Renal cortex interstitium (tissue), 15 donors: ENCODE data around the gene ZNF410. TPM values are rescaled to one million over a fixed set of nuclear protein-coding genes. Genes with fewer than 3 reads are reported as not detected.
"Not testable (repeated sequence)": the region's sequence is repeated elsewhere in the genome, so short reads cannot be mapped to it uniquely, and the experiment has no call there.

ENCODE experiments used
- DNase-seq, 11 donors: peaks; one replicate each; pipeline ENCODE4 v3.0.0-alpha.2; 2013; ENCODE audit warnings: low read depth in 9 of 11, low spot score in 4 of 11; ENCODE audit errors: extremely low read depth in 1 of 11
- long read RNA-seq, 16 experiments: transcript quantifications; one replicate each; lab custom pipeline, GENCODE V29; 2026
- polyA plus RNA-seq, 3 donors: library from polyadenylated mRNA; unstranded; fragments of 120-200 nt; gene quantifications; one replicate each; pipeline ENCODE4 v1.2.1, GENCODE V29; 2013; ENCODE audit not compliant: insufficient read length in 3 of 3

The ZNF410 gene, protein sequence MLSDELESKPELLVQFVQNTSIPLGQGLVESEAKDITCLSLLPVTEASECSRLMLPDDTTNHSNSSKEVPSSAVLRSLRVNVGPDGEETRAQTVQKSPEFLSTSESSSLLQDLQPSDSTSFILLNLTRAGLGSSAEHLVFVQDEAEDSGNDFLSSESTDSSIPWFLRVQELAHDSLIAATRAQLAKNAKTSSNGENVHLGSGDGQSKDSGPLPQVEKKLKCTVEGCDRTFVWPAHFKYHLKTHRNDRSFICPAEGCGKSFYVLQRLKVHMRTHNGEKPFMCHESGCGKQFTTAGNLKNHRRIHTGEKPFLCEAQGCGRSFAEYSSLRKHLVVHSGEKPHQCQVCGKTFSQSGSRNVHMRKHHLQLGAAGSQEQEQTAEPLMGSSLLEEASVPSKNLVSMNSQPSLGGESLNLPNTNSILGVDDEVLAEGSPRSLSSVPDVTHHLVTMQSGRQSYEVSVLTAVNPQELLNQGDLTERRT
- 10 to 100 TPM; 54.2 to 59.8 (median 58.1) TPM for polyA plus RNA-seq
- long read RNA-seq, donor 1, transcript ZNF410-211 (12 exons, 2,601 nt), result major isoform, 7 of 14 reads
- long read RNA-seq, donor 1, partial matches to known transcripts, result 5 of 14 reads
- long read RNA-seq, donor 1, other reads (novel, unspliced or antisense), result 0 of 14 reads
- long read RNA-seq, donor 2, partial matches to known transcripts, result 7 of 11 reads
- long read RNA-seq, donor 2, other reads (novel, unspliced or antisense), result 0 of 11 reads
- long read RNA-seq, donor 3, transcript ZNF410-211 (12 exons, 2,601 nt), result major isoform, 7 of 12 reads
- long read RNA-seq, donor 3, partial matches to known transcripts, result 5 of 12 reads
- long read RNA-seq, donor 3, other reads (novel, unspliced or antisense), result 0 of 12 reads
- long read RNA-seq, donor 4, partial matches to known transcripts, result 0 of 4 reads
- long read RNA-seq, donor 4, other reads (novel, unspliced or antisense), result 0 of 4 reads
- long read RNA-seq, donor 5, result 0 reads
- long read RNA-seq, donor 6, partial matches to known transcripts, result 9 of 11 reads
- long read RNA-seq, donor 6, other reads (novel, unspliced or antisense), result 0 of 11 reads
- long read RNA-seq, donor 7, transcript ZNF410-211 (12 exons, 2,601 nt), result major isoform, 12 of 13 reads
- long read RNA-seq, donor 7, partial matches to known transcripts, result 0 of 13 reads
- long read RNA-seq, donor 7, other reads (novel, unspliced or antisense), result 0 of 13 reads
- long read RNA-seq, donor 8, result 0 reads
- long read RNA-seq, donor 9, transcript ZNF410-211 (12 exons, 2,601 nt), result major isoform, 6 of 6 reads
- long read RNA-seq, donor 9, partial matches to known transcripts, result 0 of 6 reads
- long read RNA-seq, donor 9, other reads (novel, unspliced or antisense), result 0 of 6 reads
- long read RNA-seq, donor 10, partial matches to known transcripts, result 0 of 5 reads
- long read RNA-seq, donor 10, other reads (novel, unspliced or antisense), result 0 of 5 reads
- long read RNA-seq, donor 11, partial matches to known transcripts, result 0 of 3 reads
- long read RNA-seq, donor 11, other reads (novel, unspliced or antisense), result 0 of 3 reads
- long read RNA-seq, donor 12, partial matches to known transcripts, result 0 of 4 reads
- long read RNA-seq, donor 12, other reads (novel, unspliced or antisense), result 0 of 4 reads
- long read RNA-seq, donor 13, result 0 reads
- long read RNA-seq, donor 14, partial matches to known transcripts, result 0 of 3 reads
- long read RNA-seq, donor 14, other reads (novel, unspliced or antisense), result 0 of 3 reads
- long read RNA-seq, donor 15, partial matches to known transcripts, result 0 of 1 reads
- long read RNA-seq, donor 15, other reads (novel, unspliced or antisense), result 0 of 1 reads
- long read RNA-seq, donor 16, transcript ZNF410-211 (12 exons, 2,601 nt), result major isoform, 16 of 20 reads
- long read RNA-seq, donor 16, partial matches to known transcripts, result 0 of 20 reads
- long read RNA-seq, donor 16, other reads (novel, unspliced or antisense), result 0 of 20 reads

DNA sequence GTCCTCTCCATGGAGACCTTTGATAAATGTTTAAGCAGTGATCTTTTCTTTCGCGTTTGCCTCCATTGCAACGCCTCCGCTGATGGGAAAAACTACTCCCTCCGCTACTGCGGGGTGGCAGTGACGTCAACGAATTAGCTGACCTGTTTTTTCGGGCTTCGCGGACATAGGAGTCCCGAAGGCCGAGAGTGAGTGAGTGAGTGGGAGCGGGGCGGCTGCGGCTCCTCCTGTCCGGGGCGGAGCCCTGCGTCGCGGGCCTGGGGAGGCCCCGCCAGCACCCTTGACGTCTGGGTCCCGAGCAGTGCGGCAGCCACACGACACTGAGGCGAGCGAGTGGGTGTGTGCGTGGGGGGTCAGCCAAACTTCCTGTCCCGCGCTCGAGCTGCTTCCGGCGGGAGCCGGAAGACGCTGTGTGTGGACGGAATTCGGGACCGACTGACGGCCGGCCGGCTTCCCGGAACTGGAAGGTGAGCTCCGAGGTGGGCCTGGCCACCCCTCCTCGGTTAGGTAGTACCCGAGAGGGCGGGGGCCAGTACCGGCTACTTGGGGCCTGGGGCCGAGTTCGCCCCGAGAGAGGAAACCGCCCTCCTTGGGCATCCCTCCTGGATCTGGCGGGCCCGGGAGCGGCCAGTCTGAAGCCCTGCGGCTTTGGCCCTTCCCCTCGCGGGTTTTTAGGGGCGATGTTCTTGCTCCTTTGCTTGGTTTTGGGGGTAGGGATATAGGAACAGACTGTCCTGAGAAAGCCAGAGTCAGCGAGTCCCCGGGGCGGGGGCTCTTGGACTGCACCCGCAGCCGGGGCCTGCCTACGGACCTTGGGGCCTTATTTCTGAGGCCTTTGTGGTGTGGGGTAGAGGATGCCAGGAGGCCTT is at the start of gene ZNF410:
TSS of gene ZNF410 (plus strand) at position 411 of the 869 bp plus-strand sequence. CDS start 5,317 bp downstream, outside the sequence.
- DNase-seq, result peak; percentile 86 to 93 (median 89)

DNA sequence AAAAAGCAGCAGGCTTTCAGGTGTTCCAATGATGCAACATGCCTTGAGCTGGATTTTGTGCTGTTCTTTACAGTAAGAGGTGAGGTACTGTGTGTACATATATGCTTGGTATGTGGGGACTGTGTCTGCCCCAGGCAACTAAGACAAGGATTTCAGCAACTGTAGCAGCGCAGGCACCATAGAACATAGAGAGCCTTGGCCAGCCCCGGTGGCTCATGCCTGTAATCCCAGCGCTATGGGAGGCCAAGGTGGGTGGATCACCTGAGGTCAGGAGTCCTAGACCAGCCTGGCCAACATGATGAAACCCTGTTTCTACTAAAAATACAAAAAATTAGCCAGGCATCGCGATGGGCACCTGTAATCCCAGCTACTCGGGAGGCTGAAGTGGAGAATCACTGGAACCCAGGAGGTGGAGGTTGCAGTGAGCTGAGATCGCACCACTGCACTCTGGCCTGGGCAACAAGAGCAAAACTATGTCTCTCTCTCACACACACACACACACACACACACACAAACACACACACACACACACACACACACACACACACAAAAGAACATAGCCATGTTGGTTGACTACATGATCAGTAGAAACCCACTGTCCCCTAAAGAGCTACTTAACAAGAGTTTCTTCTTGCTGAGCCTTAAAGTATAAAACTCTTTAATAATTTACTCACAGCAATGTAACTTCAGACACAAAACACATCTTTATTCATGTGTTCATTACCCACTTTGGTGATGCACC is 48.2 kb upstream of the ZNF410 start:
- DNase-seq, result not testable (repeated sequence)

DNA sequence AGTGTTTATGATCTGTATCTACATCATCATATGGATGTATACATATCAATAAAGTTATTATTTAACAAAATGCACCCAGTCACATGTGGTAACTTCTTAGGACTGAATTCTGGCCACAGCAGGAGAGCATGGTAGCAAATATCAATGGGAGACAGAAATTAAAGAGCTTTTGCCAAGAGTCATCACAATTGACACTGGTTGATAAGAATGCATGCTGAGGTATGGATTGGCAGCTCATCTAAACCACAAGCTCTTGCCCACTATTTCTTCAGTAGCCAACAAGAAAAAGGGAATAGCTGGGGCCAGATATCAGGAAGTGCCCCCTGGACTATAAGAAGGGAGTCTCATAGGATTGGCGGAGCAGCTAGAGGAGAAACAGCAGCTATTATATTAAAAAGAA is 44.5 kb upstream of the ZNF410 start:
- no peak for DNase-seq

DNA sequence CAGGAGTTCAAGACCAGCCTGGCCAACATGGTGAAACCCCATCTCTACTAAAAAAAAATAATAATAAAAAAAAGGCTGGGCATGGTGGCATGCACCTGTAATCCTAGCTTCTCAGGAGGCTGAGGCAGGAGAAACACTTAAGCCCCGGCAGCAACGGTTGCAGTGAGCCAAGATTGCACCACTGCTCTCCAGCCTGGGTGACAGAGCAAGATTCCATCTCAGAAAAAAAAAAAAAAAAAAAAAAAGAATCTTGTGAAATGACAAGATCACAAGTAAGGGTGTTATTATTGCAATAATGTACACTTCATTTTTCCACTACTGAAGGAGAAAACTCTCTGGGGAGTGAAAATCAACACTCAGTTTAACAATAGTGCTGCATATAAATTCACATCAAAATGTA is 43.8 kb upstream of the ZNF410 start:
- DNase-seq, result no peak

DNA sequence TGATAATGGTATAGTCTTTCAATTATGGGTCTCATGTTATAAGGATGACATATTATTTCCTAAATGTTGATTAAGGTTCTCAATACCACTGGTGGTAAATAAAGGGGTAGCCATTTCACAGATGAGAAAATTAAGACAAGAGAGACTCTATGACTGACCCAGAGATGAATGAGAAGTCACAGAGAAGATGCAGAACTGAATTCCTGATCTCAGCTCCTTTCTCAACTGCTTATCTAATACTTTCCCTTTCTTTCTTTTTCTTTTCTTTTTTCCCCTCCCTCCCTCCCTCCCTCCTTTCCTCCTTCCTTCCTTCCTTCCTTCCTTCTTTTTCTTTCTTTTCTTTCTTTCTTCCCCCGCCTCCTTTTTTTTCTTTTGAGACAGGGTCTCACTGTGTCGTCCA is 43.4 kb upstream of the ZNF410 start:
- no peak for DNase-seq

DNA sequence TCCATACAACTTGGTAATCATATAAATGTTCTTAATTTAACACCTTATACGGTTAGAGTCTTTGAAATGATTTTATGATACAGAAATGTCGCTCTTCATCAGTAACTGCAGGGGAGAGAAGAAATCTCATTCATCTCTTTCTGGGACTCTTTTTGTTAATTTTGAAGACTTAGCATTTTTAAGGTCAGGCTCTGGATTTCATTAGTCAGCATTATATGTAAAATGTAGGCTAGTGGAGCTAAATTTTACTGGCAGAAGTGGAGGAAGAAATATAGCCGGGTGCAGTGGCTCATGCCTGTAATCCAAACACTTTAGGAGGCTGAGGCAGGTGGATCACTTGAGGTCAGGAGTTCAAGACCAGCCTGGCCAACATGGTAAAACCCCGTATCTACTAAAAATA is 39.7 kb upstream of the ZNF410 start:
- DNase-seq, result no peak

DNA sequence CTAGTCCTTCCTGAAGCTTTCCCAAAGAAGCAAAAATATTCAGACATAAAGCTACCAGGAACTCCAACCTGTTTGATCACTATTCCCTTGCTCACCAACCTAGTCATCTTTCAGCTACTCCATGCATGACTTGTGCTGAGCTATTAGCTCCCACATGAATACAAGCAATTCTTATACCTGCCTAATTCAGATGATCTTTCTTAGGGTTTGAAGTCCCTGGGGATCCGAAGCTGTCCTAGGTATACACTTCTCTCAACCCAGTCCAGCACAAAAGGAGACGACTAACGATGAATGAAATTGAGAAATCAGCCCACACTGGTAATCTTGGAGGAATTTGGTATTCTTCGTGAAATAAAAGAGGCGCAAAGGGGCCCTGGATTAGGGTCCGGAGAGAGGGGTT is 35.7 kb upstream of the ZNF410 start:
- DNase-seq, result peak in 1 of 11 donors; percentile 15

DNA sequence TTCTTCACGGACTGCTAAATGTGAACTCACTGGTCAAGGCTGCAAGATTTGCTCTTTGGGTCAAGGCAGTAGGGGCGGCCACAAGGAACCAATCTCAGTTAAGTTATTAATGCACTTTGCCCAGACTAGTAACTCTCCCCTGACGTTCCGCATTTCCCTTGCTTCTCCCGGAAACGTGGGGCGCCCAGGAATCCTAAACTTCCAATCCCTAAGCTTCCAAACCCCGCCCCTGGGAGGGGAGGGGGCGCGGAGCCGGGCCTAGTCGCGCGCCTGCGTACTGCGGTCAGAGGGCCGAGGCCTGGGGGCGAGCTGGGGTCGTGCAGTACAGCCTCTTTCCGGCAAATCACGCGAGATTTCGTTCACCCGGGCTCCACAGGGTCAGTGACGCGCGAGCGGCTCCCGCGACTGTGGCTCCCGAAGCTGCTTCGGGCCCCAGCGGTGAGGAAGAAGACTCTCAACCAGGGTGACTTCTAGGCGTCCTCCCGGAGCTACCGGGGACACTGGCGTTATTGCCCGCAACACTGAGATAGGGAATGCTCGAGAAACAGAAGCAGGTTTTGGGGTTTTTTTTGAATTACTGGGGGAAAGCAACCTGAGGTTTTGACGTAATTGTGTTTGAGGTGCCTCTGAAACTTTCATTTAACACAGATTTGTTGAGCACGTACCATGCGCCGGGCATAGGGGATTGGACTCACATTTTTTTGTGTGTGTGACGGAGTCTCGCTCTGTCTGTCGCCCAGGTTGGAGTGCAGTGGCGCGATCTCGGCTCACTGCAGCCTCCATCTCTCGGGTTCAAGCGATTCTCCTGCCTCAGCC is 34.9 kb upstream of the ZNF410 start, which contains the start of gene PTGR2:
TSS of gene PTGR2 (plus strand) at position 265 of the 816 bp plus-strand sequence. CDS start 7,032 bp downstream, outside the sequence.
- peak; percentile 87 to 98 (median 95) for DNase-seq

DNA sequence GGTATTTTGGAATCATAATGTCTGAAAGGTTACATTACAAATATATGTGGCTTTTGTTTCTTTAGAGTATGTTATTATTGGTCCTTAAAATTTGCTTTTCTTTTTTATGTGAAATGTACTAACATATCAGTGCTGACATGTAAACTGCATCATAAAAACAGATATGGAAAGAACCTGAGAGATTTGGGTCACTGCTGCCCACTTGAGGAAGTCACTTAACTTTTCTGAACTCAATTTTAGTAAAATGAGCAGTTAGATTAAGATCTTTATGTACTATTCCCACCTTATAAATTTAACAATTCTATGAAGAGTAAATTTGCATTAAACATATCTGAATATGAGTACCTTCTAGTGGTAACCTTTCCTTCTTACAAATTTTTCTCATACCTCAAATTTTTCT is 27.5 kb upstream of the ZNF410 start:
- no peak for DNase-seq

DNA sequence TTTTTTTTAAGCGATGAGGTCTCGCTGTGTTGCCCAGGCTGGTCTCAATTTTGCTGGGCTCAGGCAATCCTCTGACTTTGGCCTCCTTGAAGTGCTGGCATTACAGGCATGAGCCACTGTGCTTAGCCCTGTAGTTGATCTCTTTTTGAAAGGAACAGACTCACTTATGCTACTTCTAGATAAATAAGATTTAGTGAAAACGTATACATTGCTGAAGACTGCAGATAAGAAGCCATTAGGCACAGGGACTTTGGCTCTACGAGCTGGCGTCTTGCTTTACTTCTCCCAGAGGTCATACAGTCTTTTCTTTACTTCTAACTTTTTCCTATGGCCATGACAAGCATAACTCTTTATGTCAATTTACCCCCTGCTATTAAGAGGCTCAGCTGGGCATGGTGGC is 25.6 kb upstream of the ZNF410 start:
- DNase-seq, result no peak

DNA sequence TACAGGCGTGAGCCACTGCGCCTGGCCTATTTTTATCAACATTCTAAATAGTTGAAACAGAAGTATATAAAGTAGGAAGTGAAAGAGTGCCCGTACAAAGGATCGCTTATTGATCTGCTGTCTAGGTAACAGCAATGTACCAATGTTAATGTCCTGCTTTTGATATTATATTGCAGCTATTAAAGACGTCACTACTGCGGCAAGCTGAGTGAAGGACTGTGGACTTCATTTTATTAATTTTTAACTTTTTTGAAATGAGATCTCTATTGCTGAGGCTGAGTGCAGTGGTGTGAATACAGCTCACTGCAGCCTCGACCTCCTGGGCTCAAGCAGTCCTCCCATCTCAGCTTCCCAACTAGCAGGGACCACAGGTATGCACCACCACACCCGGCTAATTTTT is 24.2 kb upstream of the ZNF410 start:
- no peak for DNase-seq

DNA sequence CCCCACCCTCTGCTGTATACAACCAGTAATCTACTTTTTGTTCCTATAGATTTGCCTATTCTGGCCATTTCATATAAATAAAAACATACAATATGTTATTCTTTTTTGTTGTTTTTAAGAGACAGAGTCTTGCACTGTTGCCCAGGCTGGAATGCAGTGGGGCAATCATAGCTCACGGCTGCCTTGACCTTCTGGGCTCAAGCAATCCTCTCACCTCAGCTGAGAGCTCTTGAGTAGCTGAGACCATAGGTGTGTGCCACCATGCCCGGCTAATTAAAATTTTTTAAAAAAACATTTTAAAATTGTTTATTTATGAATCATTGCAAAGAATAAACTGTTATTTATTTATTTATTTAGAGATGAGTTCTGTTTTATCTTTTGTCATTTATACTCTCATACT is 23.4 kb upstream of the ZNF410 start:
- DNase-seq, result no peak

DNA sequence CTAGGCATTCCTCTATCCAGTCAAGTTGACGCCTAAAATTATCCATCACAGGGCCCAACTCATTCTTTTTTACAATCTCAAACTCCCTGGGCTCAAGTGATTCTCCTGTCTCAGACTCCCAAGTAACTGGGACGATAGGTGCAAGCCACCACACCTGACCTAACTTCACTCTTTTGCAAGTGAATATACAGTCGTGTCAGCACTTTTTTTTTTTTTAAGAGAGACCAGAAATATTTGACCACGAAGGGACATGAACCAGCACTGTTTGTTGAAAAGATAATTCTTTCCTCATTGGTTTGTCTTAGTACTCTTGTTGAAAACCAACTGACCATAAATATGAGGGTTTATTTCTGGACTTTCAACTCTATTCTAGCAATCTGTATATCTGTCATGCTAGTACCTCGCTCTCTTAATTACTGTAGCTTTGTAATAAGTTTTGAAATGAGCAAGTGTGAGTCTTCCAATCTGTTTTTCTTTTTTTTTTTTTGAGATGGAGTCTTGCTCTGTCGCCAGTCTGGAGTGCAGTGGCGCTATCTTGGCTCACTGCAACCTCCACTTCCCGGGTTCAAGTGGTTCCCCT is 21.0 kb upstream of the ZNF410 start:
- DNase-seq, result no peak

DNA sequence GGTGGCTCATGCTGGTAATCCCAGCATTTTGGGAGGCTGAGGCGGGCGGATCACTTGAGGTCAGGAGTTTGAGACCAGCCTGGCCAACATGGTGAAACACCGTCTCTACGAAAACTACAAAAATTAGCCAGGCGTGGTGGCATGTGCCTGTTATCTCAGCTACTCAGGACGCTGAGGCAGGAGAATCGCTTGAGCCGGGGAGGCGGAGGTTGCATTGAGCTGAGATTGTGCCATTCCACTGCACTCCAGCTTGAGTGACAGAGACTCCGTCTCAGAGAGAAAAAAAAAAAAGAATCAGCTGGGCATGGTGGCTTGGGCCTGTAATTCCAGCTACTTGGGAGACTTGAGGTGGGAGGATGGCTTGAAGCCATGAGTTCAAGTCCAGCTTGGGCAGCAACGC is 16.9 kb upstream of the ZNF410 start:
- not testable (repeated sequence) for DNase-seq
